GM12878 (cell line): ENCODE data around the gene ZCCHC18. TPM values are rescaled to one million over a fixed set of nuclear protein-coding genes. Genes with fewer than 3 reads are reported as not detected.

Source experiments
- ATAC-seq: fragments of 200-7000 bp; cut with Tn5 transposase; 3 replicates; pipeline ENCODE4 v1.9.1; 2020; ENCODE audit warnings: mild to moderate bottlenecking, moderate library complexity
- BruUV-seq: library from RNA; stranded (reverse); fragments of 400-500 nt; replicated peaks from 2 replicates; lab custom pipeline; 2021; lab: Mats Ljungman, UMichigan
- CTCF ChIA-PET: fragments of 300-600 bp; sonication (Branson Sonifier 250); formaldehyde crosslinking; extraction: SDS; loops from one replicate; lab custom pipeline; 2021; ENCODE audit warnings: inconsistent platforms; lab: Yijun Ruan, JAX
- POLR2A ChIA-PET: fragments of 350-600 bp; formaldehyde crosslinking; extraction: SDS; loops from one replicate; lab custom pipeline; 2021; ENCODE audit warnings: inconsistent platforms; lab: Charles Lee
- RAD21 ChIA-PET: fragments of 300-600 bp; sonication (Branson Sonifier 250); formaldehyde crosslinking; loops from one replicate; lab custom pipeline; 2023; ENCODE audit warnings: antibody characterized with exemption; ENCODE audit not compliant: unreplicated experiment; lab: Charles Lee
- SMC1A ChIA-PET: fragments of 300-600 bp; sonication (Branson Sonifier 250); formaldehyde crosslinking; loops from one replicate; lab custom pipeline; 2023; ENCODE audit not compliant: unreplicated experiment, uncharacterized antibody; lab: Charles Lee
- DNase-seq: peaks from one replicate; pipeline ENCODE4 v3.0.0-alpha.2; 2011; ENCODE audit warnings: low read depth, low spot score
- FAIRE-seq: peaks from 3 replicates; lab custom pipeline; 2011; peaks lifted over from hg19 to GRCh38; lab: Jason Lieb, UNC
- H2AFZ ChIP-seq: 2 replicates; pipeline ENCODE4 v1.6.0; 2011; ENCODE audit warnings: low read depth, low read length, control low read depth; ENCODE audit not compliant: control insufficient read depth
- H3K27ac ChIP-seq: 2 replicates; pipeline ENCODE4 v1.5.1; 2011; ENCODE audit warnings: control low read depth; ENCODE audit not compliant: control insufficient read depth, insufficient read depth
- H3K27me3 ChIP-seq, 2 experiments: replicated peaks in 1 of 2; 2 replicates each; pipeline versions ENCODE4 v1.6.0 to v1.6.1; 2011; ENCODE audit warnings: low read length in 1 of 2; ENCODE audit not compliant: control insufficient read depth in 2 of 2, insufficient read depth in 2 of 2
- H3K36me3 ChIP-seq, 2 experiments: 2 replicates each; pipeline ENCODE4 v1.5.1; 2011; ENCODE audit warnings: low read length in 1 of 2; ENCODE audit not compliant: control insufficient read depth in 2 of 2, insufficient read depth in 2 of 2
- H3K4me1 ChIP-seq: 2 replicates; pipeline ENCODE4 v1.6.1; 2011; ENCODE audit warnings: mild to moderate bottlenecking, low read length, moderate library complexity, mixed read lengths; ENCODE audit not compliant: control insufficient read depth, insufficient read depth
- H3K4me2 ChIP-seq: 2 replicates; pipeline ENCODE4 v1.6.0; 2011; ENCODE audit warnings: control low read depth; ENCODE audit not compliant: control insufficient read depth, insufficient read depth
- H3K4me3 ChIP-seq: fragments of 200-600 bp; sonication (generic); 2 replicates; pipeline ENCODE4 v1.5.1; 2016
- H3K79me2 ChIP-seq: 2 replicates; pipeline ENCODE4 v1.6.0; 2011; ENCODE audit warnings: low read length; ENCODE audit not compliant: control insufficient read depth, insufficient read depth
- H3K9ac ChIP-seq: 2 replicates; pipeline ENCODE4 v1.8.0; 2011; ENCODE audit warnings: low read length, control low read depth, mixed read lengths; ENCODE audit not compliant: control insufficient read depth, insufficient read depth
- H3K9me3 ChIP-seq: replicated peaks from 3 replicates; pipeline ENCODE4 v1.5.1; 2011; ENCODE audit warnings: mild to moderate bottlenecking, low read length; ENCODE audit not compliant: control insufficient read depth, insufficient read depth
- H4K20me1 ChIP-seq: 2 replicates; pipeline ENCODE4 v1.6.0; 2011; ENCODE audit not compliant: control insufficient read depth, insufficient read depth
- HDAC6 ChIP-seq: fragments of 200-600 bp; sonication (generic); IDR thresholded peaks from one replicate; pipeline ENCODE4 v1.8.0; 2017; ENCODE audit warnings: antibody characterized with exemption; ENCODE audit not compliant: unreplicated experiment
- KLF5 ChIP-seq: fragments of 450-650 bp; IDR thresholded peaks from 2 replicates; pipeline ENCODE4 v1.6.1; 2014; ENCODE audit warnings: mild to moderate bottlenecking; ENCODE audit not compliant: partially characterized antibody
- NKRF ChIP-seq: fragments of 450-650 bp; conservative IDR thresholded peaks from 2 replicates; pipeline ENCODE4 v1.6.1; 2017; ENCODE audit warnings: mild to moderate bottlenecking, moderate library complexity
- SMC3 ChIP-seq: IDR thresholded peaks from 2 replicates; pipeline ENCODE4 v1.6.1; 2011; ENCODE audit warnings: low read length, improper control_type of control experiment, borderline replicate concordance
- SPI1 ChIP-seq: IDR thresholded peaks from 2 replicates; pipeline ENCODE4 v1.6.1; 2011; ENCODE audit warnings: low read depth, mild to moderate bottlenecking, low read length, moderate library complexity, borderline replicate concordance; ENCODE audit not compliant: insufficient read depth
- TCF12 ChIP-seq: IDR thresholded peaks from 2 replicates; pipeline ENCODE4 v1.6.1; 2011; ENCODE audit warnings: low read depth, mild to moderate bottlenecking, low read length
- TCF7 ChIP-seq: IDR thresholded peaks from 2 replicates; pipeline ENCODE4 v1.6.1; 2014; ENCODE audit warnings: antibody characterized with exemption, borderline replicate concordance
- YY1 ChIP-seq: IDR thresholded peaks from 2 replicates; pipeline ENCODE4 v1.6.1; 2011; ENCODE audit warnings: low read depth, mild to moderate bottlenecking, low read length
- ZNF274 ChIP-seq: IDR thresholded peaks from one replicate; pipeline ENCODE4 v1.8.0; 2011; ENCODE audit not compliant: insufficient read length, insufficient read depth
- ZNF384 ChIP-seq: IDR thresholded peaks from 2 replicates; pipeline ENCODE4 v1.6.1; 2012; ENCODE audit warnings: low read depth, mild to moderate bottlenecking, low read length, improper control_type of control experiment, borderline replicate concordance
- WGBS: methylation state at CpG from one replicate; pipeline ENCODE4 v1.1.6; 2016; ENCODE audit warnings: low lambda C conversion rate; ENCODE audit not compliant: insufficient replicate concordance, insufficient coverage; ENCODE audit errors: missing lambda C conversion rate; 5-methylcytosine and 5-hydroxymethylcytosine counted together
- in situ Hi-C: fragments of 300-500 bp; cut with MboI; formaldehyde crosslinking; loops from 9 replicates; pipeline ENCODE4 v1.14.3; 2018; ENCODE audit warnings: mixed read lengths
- intact Hi-C: fragments of 100-400 bp; cut with micrococcal nuclease; formaldehyde crosslinking; loops from one replicate; pipeline ENCODE4 v1.14.2; 2022; ENCODE audit not compliant: unreplicated experiment
- polyA plus RNA-seq, 11 experiments: library from polyadenylated mRNA; depleted of rRNA in 4 of 11; unstranded in 6 of 11; stranded (reverse) in 5 of 11; fragments of >200 nt; fragmentation: Nextera tagmentation in 4 of 11; fragmentation: Illumina TruSeq in 1 of 11; extraction: Ambion mirVana in 4 of 11; extraction: Trizol in 1 of 11; gene quantifications; 1 replicate in 1 of 11; 2 replicates in 10 of 11; pipeline versions ENCODE4 v1.2.1 to v1.2.3, GENCODE V29; 2011 to 2016; ENCODE audit warnings: inconsistent platforms in 2 of 11, missing spikeins in 2 of 11, low read depth in 1 of 11
- total RNA-seq, 4 experiments: library from RNA; depleted of rRNA in 3 of 4; stranded (reverse); fragments of >200 nt in 3 of 4; fragmentation: Illumina TruSeq in 1 of 4; extraction: Trizol in 1 of 4; gene quantifications; 2 replicates each; pipeline versions ENCODE4 v1.2.1 to v1.2.3, GENCODE V29; 2013 to 2021
- TF ChIP-seq, protein P1 (sequence below): IDR thresholded peaks from 2 replicates; pipeline ENCODE4 v1.6.1; 2011; ENCODE audit warnings: borderline replicate concordance, low read depth, mild to moderate bottlenecking, moderate library complexity, mixed read lengths, low read length; ENCODE audit not compliant: insufficient read depth; ENCODE audit errors: extremely low read length

Gene ZCCHC18
- total and polyA plus RNA-seq, 10 of the 15 experiments (the other 5 are each of a cell fraction or from before 2014, with no cell fraction given) = 1.0 to 4.2 (median 2.3) TPM

DNA sequence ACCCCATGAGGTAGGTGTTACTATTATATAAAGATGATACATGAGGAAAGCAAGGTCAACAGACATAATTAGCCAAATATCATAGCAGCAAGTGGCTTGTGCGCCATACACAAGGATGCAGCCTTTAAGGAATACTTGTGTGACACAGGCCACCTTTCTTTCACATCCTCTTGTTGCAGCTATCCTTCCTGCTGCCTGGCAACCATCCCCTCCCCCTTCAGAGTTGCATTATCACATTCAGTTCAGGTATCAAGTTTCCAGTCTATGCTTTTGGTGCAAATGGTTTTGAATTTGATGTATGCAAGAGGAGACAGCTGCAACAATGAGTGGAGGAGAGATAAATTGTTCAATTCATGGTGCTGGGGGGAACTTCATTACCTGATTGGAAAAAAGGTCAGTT, 6.4 kb downstream of the ZCCHC18 start (continued):
- no peak for TF ChIP-seq NKRF
- TF ChIP-seq, protein P1, sequence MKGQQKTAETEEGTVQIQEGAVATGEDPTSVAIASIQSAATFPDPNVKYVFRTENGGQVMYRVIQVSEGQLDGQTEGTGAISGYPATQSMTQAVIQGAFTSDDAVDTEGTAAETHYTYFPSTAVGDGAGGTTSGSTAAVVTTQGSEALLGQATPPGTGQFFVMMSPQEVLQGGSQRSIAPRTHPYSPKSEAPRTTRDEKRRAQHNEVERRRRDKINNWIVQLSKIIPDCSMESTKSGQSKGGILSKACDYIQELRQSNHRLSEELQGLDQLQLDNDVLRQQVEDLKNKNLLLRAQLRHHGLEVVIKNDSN = no peak
- TF ChIP-seq ZNF384 = no peak
- TF ChIP-seq HDAC6 = no peak
- no peak for TF ChIP-seq ZNF274
- no peak for TF ChIP-seq KLF5
- TF ChIP-seq SMC3 = no peak
- TF ChIP-seq TCF7 = no peak
- TF ChIP-seq TCF12 = no peak

DNA sequence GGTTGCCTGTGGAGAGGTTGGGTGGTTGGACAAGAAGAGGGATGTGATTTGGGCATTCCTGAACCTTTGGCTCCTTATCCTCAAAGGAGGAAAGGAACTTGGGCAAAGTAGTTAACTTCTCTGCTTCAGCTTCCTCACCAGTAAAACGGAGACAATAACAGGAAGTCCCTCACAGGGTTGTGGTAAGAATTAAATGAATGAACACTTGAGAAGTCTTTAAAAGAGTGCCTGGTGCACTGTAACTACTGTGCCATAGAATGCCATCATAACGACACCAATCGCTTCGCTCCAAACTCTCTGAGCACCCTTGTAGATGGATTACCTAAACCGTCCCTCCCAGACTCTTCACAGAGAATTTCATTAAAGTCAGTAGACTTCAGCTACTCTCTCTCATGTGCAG, 10.5 kb downstream of the ZCCHC18 start:
- no peak for DNase-seq
- Histone ChIP-seq H3K36me3 (no peaks in the 10 kb centered on the region), H4K20me1 (no peaks in the 10 kb centered on the region), H3K9me3 (no peaks in the 10 kb centered on the region), H3K9ac (no peak overlapping the region), H3K27me3 (no peaks in the 10 kb centered on the region), H3K27ac (no peak overlapping the region), H2AFZ (no peak overlapping the region), H3K4me2 (no peak overlapping the region), H3K79me2 (no peaks in the 10 kb centered on the region), H3K4me1 (no peaks in the 10 kb centered on the region), H3K4me3 (no peak overlapping the region)
- SMC1A ChIA-PET = no interaction called here
- no TSS peak for BruUV-seq
- in situ Hi-C loops = no loop called here
- CTCF ChIA-PET = interaction anchor here (0.7 to 1.9 kb wide), 4 partner anchors 9 to 303 kb away, joined by 3 to 7 read pairs (median 3); no protein-coding TSS in a partner anchor
- no peak for ATAC-seq
- 31% methylated on average over 5 of the region's 5 CpGs for WGBS
- RAD21 ChIA-PET = interaction anchor here (1.0 kb wide), 1 partner anchor 9 kb away, joined by 3 read pairs; no protein-coding TSS in a partner anchor
- POLR2A ChIA-PET = no interaction called here
- intact Hi-C loops = no loop called here
- TF ChIP-seq SPI1 (peak; percentile 15; the same call in 1 of the 2 replicates), YY1 (no peak)
- no peak for FAIRE-seq
